GM12892 (cell line): Measurements from ENCODE around the gene ALDH1B1.
"Not testable (repeated sequence)": the region's sequence is repeated elsewhere in the genome, so short reads cannot be mapped to it uniquely, and the experiment has no call there.

Experiments
- DNase-seq: peaks from one replicate; pipeline ENCODE4 v3.0.0; 2011; ENCODE audit not compliant: insufficient read length
- FAIRE-seq: peaks from 2 replicates; lab custom pipeline; 2011; peaks lifted over from hg19 to GRCh38; lab: Jason Lieb, UNC
- POLR2A ChIP-seq: IDR thresholded peaks from 2 replicates; pipeline ENCODE4 v1.6.1; 2011; ENCODE audit warnings: low read depth, low read length, control low read depth
- POLR2AphosphoS5 ChIP-seq: IDR thresholded peaks from 2 replicates; pipeline ENCODE4 v1.6.1; 2011; ENCODE audit warnings: low read depth, low read length, control low read depth
- TAF1 ChIP-seq: IDR thresholded peaks from 2 replicates; pipeline ENCODE4 v1.6.1; 2011; ENCODE audit warnings: low read depth, mild to moderate bottlenecking, control low read depth, low read length, borderline replicate concordance

ALDH1B1 gene

GRCh38 chr9:38363589-38363925, 28.9 kb upstream of the ALDH1B1 start:
- DNase-seq: no peak
- TF ChIP-seq POLR2AphosphoS5 (no peak), TAF1 (no peak), POLR2A (no peak)
- no peak for FAIRE-seq

DNA sequence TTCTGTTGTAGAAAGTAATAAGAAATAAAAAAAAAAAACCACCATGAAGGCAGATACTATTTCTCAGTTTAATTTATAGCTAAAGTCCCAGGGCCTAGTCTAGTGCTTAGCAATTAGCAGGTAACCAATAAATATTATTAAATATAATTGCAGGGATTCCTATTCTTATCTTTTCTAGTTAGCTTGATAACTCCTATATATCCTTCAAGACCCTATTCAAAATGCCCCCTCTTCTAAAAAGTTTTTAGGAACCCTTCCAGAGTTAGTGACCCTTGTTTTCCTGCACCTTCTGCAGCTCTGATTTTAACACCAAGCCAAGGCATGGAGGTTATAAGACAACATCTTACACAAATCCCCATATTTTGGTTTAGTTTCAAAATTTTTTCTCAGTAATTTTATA, 24.6 kb upstream of the ALDH1B1 start:
- FAIRE-seq (no peak), DNase-seq (no peak)
- no peak for TF ChIP-seq TAF1
- TF ChIP-seq POLR2A: no peak
- TF ChIP-seq POLR2AphosphoS5: no peak

- no peak for DNase-seq
- FAIRE-seq: no peak
- TF ChIP-seq POLR2AphosphoS5: no peak
- TF ChIP-seq POLR2A: no peak
- TF ChIP-seq TAF1: no peak
These were observed 23.8 kb upstream of the ALDH1B1 start for GRCh38 chr9:38368731-38369130.

GRCh38 chr9:38370176-38370575, 22.3 kb upstream of the ALDH1B1 start:
- TF ChIP-seq POLR2A (no peak), TAF1 (no peak), POLR2AphosphoS5 (no peak)

DNA sequence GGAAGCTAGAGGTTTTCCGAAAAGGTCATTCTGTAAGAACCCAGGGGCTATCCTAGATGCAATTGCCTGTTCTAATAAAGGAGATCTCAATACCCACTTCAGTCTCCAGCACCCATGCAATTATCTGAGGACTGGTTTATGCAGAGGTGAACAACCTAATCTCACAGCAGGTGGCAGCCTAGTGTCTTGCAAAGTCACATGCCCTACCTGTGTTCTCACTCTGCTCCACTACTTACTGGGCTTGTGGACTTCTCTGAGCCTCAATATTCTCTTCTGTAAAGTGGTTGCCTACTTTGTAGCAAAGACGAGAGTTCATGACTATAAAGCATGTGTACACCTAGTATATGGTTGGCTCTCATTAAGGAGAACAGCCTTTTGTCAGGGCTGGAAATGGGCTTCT, 21.0 kb upstream of the ALDH1B1 start:
- TF ChIP-seq POLR2A (no peak), POLR2AphosphoS5 (no peak), TAF1 (no peak)
- DNase-seq (peak; percentile 27), FAIRE-seq (peak; percentile 78)

More at GRCh38 chr9:38370176-38370575, 22.3 kb upstream of the ALDH1B1 start:
- FAIRE-seq: no peak
- no peak for DNase-seq

DNA sequence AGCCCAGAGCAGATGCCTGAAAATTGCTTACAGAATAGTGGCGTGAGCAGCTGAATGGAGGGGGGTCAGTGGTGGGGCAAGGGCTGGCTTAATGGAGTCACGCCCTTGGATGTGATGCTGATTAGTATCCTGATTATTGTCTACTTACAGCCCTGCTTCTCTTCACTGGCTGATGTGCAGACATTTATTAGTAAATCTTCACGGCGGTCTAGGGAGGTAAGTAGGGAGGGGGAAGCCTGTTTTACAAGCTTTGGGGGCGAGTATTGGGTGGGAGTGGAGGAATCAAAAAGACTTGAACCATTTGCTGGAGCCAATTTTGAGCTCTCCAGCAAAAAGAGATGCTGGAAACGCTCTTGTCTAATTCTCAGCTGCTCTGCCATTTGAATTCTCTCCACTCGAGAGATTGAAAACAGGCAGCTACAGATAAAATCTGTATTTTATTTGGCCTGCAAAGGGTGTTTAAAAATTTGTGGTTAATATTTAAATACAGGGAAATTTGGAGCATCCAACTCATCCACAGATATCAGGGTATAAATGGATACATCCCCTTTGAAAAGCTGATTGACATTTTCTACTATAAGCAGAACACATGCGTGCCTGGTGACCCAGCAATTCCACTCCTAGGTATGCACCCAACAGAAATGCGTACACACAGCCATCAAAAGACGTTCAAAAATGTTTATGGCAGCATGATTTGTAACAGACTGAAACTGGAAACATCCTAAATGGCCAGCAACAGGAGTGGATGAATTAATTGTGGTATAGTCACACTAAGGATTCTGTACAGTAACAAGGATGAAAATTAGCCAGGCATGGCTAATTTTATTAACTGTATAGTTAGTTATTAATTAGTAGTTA, 19.5 kb upstream of the ALDH1B1 start:
- TF ChIP-seq POLR2A (no peak), TAF1 (no peak), POLR2AphosphoS5 (no peak)
- DNase-seq: no peak
- FAIRE-seq: no peak

DNA sequence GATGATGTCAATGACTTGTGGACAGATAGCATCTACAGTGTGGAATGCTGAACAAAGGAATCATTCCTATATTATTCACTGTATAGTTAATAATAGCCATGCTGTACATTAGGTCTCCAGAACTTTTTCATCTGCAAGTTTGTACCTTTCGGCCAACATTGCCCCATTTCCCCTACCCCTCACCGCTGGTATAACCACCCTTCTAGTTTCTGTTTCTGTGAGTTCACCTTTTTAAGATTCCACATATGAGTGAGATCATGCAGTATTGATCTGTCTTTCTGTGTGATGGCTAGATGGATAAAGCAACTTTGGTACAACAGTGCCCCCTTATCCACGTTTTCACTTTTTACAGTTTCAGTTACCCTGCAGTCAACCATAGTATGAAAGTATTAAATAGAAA, 18.8 kb upstream of the ALDH1B1 start:
- FAIRE-seq (no peak), DNase-seq (no peak)
- TF ChIP-seq POLR2AphosphoS5 (no peak), TAF1 (no peak)

DNA sequence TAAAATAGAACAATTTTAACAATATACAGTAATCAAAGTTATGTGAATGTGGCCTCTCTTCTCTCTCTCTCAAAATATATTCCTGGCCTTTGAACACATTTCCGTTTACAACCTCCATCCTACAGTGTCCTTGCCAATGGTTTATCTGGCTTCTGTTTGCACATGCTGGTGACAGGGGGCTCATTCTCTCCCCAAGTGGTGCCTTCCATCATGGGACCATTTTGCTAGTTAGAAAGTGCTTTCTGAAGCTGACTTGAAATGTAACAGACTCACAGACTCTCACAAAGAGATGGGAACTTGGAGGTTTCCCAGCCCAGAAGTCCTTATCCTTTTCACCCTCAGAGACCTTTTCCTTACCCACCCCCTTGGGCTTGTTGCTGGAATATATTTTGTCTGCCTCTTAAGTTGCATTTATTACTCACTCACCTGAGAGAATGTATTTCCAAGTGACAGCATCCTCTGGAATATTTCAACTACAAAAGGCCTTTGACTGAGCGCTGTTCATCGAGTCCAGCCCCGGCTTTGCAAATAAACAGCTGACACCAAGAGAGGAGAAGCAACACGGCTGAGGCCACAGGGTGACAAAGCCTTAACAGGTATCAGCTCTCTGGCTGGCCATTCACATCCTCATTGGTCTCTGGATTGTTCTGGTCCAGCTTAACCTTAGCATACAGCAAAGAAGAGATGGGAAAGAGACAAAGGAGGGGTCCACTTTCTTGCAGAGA, 17.5 kb upstream of the ALDH1B1 start:
- no peak for TF ChIP-seq POLR2AphosphoS5
- TF ChIP-seq POLR2A: no peak
- TF ChIP-seq TAF1: no peak
- DNase-seq: no peak
- no peak for FAIRE-seq

GRCh38 chr9:38375572-38375963, 16.9 kb upstream of the ALDH1B1 start:
- DNase-seq (no peak), FAIRE-seq (no peak)
- TF ChIP-seq TAF1 (no peak), POLR2A (no peak), POLR2AphosphoS5 (no peak)

DNA sequence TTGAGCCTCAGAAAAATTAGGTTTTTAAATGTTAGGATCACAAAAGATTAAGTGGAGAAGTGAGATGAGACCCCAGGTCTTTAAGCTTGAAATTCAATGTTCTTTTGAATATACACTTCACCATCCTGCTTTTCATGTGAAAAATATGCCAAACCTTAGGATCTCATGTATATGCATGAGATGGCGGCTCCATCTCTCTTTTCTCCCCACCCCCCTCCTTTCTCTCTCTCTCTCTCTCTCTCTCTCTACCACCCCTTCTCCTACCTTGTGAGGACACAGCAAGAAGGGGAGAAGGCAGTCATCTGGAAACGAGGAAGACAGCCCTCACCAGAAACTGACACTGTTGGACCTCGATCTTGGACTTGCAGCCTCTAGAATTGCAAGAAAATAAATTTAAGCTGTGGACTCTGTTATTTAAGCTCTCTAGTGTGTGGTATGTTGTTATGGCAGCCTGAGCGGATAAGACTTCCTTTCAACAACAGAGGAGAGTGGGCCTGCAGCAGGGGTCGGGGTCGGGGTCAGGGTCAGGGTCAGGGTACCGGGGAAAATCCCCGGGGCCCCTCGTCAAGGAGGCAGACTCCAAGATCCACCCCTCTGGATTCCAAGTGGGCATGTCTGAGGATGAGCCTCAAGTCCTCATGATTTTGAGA, 16.4 kb upstream of the ALDH1B1 start:
- FAIRE-seq (no peak), DNase-seq (no peak)
- TF ChIP-seq POLR2A: no peak
- no peak for TF ChIP-seq POLR2AphosphoS5
- TF ChIP-seq TAF1: no peak

DNA sequence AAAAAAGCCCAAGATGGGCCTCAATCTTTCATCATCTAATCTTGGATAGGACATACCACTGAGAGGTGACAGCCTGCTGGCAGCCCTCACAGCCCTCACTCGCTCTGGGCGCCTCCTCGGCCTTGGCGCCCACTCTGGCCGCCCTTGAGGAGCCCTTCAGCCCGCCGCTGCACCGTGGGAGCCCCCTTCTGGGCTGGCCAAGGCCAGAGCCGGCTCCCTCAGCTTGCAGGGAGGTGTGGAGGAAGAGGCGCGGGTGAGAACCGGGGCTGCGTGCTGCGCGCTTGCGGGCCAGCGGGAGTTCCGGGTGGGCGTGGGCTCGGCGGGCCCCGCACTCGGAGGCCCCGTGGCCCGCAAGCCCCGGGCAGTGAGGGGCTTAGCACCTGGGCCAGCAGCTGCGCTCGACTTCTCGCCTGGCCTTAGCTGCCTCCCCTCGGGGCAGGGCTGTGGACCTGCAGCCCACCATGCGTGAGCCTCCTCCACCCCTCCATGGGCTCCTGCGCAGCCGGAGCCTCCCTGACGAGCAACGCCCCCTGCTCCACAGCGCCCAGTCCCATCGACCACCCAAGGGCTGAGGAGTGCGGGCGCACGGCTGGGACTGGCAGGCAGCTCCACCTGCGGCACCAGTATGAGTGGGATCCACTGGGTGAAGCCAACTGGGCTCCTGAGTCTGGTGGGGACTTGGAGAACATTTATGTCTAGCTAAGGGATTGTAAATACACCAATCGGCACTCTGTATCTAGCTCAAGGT, 15.0 kb upstream of the ALDH1B1 start:
- FAIRE-seq, DNase-seq: not testable (repeated sequence)
